PC-3 (cell line): Measurements from ENCODE around the gene BAIAP3. TPM values are rescaled to one million over a fixed set of nuclear protein-coding genes. Genes with fewer than 3 reads are reported as not detected.

Source experiments
- ATAC-seq: fragments of 200-7000 bp; cut with Tn5 transposase; 2 replicates; pipeline ENCODE4 v1.9.1; 2020; ENCODE audit warnings: mild to moderate bottlenecking, moderate library complexity
- BruUV-seq: library from RNA; stranded (reverse); fragments of 400-500 nt; replicated peaks from 2 replicates; lab custom pipeline; 2021; lab: Mats Ljungman, UMichigan
- CTCF ChIA-PET: fragments of 300-600 bp; sonication (Branson Sonifier 250); formaldehyde crosslinking; loops from one replicate; lab custom pipeline; 2022; ENCODE audit warnings: antibody characterized with exemption; lab: Charles Lee
- POLR2A ChIA-PET: fragments of 300-600 bp; sonication (Branson Sonifier 250); formaldehyde crosslinking; loops from one replicate; lab custom pipeline; 2022; ENCODE audit warnings: antibody characterized with exemption; ENCODE audit not compliant: unreplicated experiment; lab: Charles Lee
- DNase-seq: peaks from one replicate; pipeline ENCODE4 v3.0.0-alpha.2; 2015
- H2AFZ ChIP-seq: fragments of 300-600 bp; sonication (generic); 2 replicates; pipeline ENCODE4 v1.6.0; 2016; ENCODE audit warnings: antibody characterized with exemption, low read length
- H3F3A ChIP-seq: fragments of 300-600 bp; sonication (generic); one replicate; pipeline ENCODE4 v1.6.0; 2017; ENCODE audit warnings: antibody characterized with exemption, low read length, control low read depth, mild to moderate bottlenecking; ENCODE audit not compliant: unreplicated experiment
- H3K27ac ChIP-seq: fragments of 300-600 bp; sonication (generic); 2 replicates; pipeline ENCODE4 v1.5.1; 2016; ENCODE audit warnings: mild to moderate bottlenecking, low read length
- H3K27me3 ChIP-seq: fragments of 300-600 bp; sonication (generic); 2 replicates; pipeline ENCODE4 v1.6.1; 2016; ENCODE audit warnings: low read length, mixed read lengths
- H3K36me3 ChIP-seq: fragments of 300-600 bp; sonication (generic); 2 replicates; pipeline ENCODE4 v1.6.1; 2016; ENCODE audit warnings: low read depth, mixed run types, low read length, mixed read lengths
- H3K4me1 ChIP-seq: fragments of 300-600 bp; sonication (generic); 2 replicates; pipeline ENCODE4 v1.5.1; 2016; ENCODE audit warnings: low read length; ENCODE audit not compliant: insufficient read depth
- H3K4me2 ChIP-seq: fragments of 300-600 bp; sonication (generic); 2 replicates; pipeline ENCODE4 v1.6.0; 2016; ENCODE audit warnings: low read length
- H3K4me3 ChIP-seq: fragments of 300-600 bp; sonication (generic); 2 replicates; pipeline ENCODE4 v1.5.1; 2016; ENCODE audit warnings: mild to moderate bottlenecking, low read length, mixed read lengths
- H3K79me2 ChIP-seq: fragments of 300-600 bp; sonication (generic); 2 replicates; pipeline ENCODE4 v1.6.1; 2017; ENCODE audit warnings: low read length, mixed read lengths
- H3K9ac ChIP-seq: fragments of 300-600 bp; sonication (generic); 2 replicates; pipeline ENCODE4 v1.6.0; 2016; ENCODE audit warnings: mild to moderate bottlenecking, low read length
- H3K9me2 ChIP-seq: fragments of 300-600 bp; sonication (generic); replicated peaks from 2 replicates; pipeline ENCODE4 v1.6.1; 2016; ENCODE audit warnings: mixed run types, low read length, mixed read lengths
- H3K9me3 ChIP-seq: fragments of 300-600 bp; sonication (generic); 2 replicates; pipeline ENCODE4 v1.6.1; 2016; ENCODE audit warnings: low read length, mixed read lengths
- H4K20me1 ChIP-seq: fragments of 300-600 bp; sonication (generic); 2 replicates; pipeline ENCODE4 v1.6.1; 2016; ENCODE audit warnings: low read length, mixed read lengths
- EZH2 ChIP-seq: fragments of 300-600 bp; sonication (generic); IDR thresholded peaks from one replicate; pipeline ENCODE4 v1.6.1; 2017; ENCODE audit warnings: antibody characterized with exemption, mild to moderate bottlenecking, low read length; ENCODE audit not compliant: unreplicated experiment
- EZH2phosphoT487 ChIP-seq: fragments of 300-600 bp; sonication (generic); IDR thresholded peaks from 2 replicates; pipeline ENCODE4 v1.6.1; 2018; ENCODE audit warnings: mild to moderate bottlenecking, antibody characterized with exemption, low read length, borderline replicate concordance
- intact Hi-C: fragments of 100-400 bp; cut with micrococcal nuclease; formaldehyde crosslinking; loops from 2 replicates; pipeline ENCODE4 v1.9.0; 2023
- total RNA-seq: library from RNA; depleted of rRNA; stranded (reverse); fragments of >200 nt; gene quantifications from 2 replicates; pipeline ENCODE4 v1.2.3, GENCODE V29; 2014
- TF ChIP-seq, protein P1 (sequence below): fragments of 300-600 bp; sonication (generic); conservative IDR thresholded peaks from 2 replicates; pipeline ENCODE4 v1.5.1; 2017; ENCODE audit warnings: antibody characterized with exemption, low read depth, mild to moderate bottlenecking, low read length

The BAIAP3 gene
- total RNA-seq, 1 experiment from 2014 or later, result 13.1 TPM

DNA sequence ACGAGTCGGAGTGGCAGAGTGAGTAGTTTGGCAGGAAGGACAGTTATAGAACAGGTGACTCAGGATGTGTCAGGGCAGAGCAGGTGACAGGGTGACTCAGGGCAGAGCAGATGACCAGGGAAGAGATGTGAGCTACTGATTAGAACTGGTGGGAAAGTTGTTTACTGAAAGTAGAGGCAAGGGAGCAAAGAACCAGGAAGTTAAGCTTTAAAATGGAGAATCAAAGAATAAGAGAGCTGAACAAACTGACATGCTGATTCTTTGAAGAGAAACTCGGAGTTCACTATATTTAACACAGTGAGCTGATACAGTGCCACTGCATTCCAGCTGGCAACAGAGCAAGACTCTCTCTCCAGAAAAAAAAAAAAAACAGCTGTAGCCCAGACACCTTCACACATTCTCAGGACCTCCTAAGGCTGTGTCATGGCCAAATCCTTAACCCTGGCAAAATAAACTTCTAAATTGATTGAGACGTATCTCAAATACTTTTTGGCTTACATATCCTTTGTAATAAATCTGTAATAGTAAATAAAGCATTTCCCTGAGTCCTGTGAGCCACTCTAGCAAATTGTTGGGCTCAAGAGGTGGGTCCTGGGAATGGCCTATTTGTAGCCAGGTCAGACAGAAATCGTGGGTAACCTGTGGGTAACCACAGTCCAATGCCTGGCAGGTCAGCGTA, 36.3 kb upstream of the BAIAP3 start:
- Histone ChIP-seq H3F3A (no peaks in the 10 kb centered on the region), H3K9ac (peak overlapping the region; percentile 88), H3K9me3 (no peaks in the 10 kb centered on the region), H4K20me1 (no peaks in the 10 kb centered on the region), H3K4me1 (peaks cover 15% of the 10 kb centered on the region), H3K4me2 (peak overlapping the region; percentile 65), H3K36me3 (no peaks in the 10 kb centered on the region), H3K9me2 (no peaks in the 10 kb centered on the region), H3K4me3 (no peak overlapping the region; the same call in 1 of the 2 replicates), H2AFZ (peak overlapping the region; percentile 19; the same call in 1 of the 2 replicates), H3K79me2 (no peaks in the 10 kb centered on the region), H3K27me3 (no peaks in the 10 kb centered on the region), H3K27ac (peak overlapping the region; percentile 99)
- DNase-seq, result peak; percentile 92
- TSS peak; percentile 98 for BruUV-seq
- intact Hi-C loops, result no loop called here
- ATAC-seq, result peak; percentile 94
- POLR2A ChIA-PET, result interaction anchor here (0.6 kb wide), 1 partner anchor 486 kb away, joined by 6 read pairs; the partner anchor contains the start of gene NUBP2
- no peak for TF ChIP-seq EZH2phosphoT487
- TF ChIP-seq EZH2, result no peak
- TF ChIP-seq, protein P1, sequence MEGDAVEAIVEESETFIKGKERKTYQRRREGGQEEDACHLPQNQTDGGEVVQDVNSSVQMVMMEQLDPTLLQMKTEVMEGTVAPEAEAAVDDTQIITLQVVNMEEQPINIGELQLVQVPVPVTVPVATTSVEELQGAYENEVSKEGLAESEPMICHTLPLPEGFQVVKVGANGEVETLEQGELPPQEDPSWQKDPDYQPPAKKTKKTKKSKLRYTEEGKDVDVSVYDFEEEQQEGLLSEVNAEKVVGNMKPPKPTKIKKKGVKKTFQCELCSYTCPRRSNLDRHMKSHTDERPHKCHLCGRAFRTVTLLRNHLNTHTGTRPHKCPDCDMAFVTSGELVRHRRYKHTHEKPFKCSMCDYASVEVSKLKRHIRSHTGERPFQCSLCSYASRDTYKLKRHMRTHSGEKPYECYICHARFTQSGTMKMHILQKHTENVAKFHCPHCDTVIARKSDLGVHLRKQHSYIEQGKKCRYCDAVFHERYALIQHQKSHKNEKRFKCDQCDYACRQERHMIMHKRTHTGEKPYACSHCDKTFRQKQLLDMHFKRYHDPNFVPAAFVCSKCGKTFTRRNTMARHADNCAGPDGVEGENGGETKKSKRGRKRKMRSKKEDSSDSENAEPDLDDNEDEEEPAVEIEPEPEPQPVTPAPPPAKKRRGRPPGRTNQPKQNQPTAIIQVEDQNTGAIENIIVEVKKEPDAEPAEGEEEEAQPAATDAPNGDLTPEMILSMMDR, result no peak
- CTCF ChIA-PET, result interaction anchor here (0.5 kb wide), 1 partner anchor 34 kb away, joined by 7 read pairs; no protein-coding TSS in a partner anchor

DNA sequence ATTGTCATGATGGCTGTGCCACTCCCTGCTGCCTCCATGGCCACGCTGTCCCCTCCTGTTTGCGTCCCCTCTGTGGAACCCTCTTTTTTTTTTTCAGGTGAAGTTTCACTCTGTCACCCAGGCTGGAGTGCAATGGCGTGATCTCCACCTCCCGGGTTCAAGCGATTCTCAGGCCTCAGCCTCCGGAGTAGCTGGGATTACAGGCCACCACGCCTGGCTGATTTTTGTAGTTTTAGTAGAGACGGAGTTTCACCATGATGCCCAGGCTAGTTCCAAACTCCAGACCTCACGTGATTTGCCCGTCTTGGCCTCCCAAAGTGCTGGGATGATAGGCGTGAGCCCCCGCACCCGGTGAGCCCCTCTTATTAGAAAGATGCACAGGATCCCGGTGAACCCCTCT, 35.0 kb upstream of the BAIAP3 start:
- no peak for DNase-seq
- H3K9me3 ChIP-seq, result no peaks in the 10 kb centered on the region
- intact Hi-C loops, result no loop called here
- H3K9me2 ChIP-seq, result no peaks in the 10 kb centered on the region
- ChIA-PET CTCF (no interaction called here), POLR2A (no interaction called here)
- H3K36me3 ChIP-seq, result no peaks in the 10 kb centered on the region
- H3K9ac ChIP-seq, result no peak overlapping the region
- TF ChIP-seq, protein P1, result no peak
- H3F3A ChIP-seq, result no peaks in the 10 kb centered on the region
- BruUV-seq, result no TSS peak
- peaks cover 20% of the 10 kb centered on the region for H3K4me1 ChIP-seq
- peak overlapping the region; percentile 99 for H3K27ac ChIP-seq
- no peak overlapping the region for H3K4me3 ChIP-seq
- no peak for ATAC-seq
- H3K4me2 ChIP-seq, result no peak overlapping the region
- no peaks in the 10 kb centered on the region for H3K79me2 ChIP-seq
- H3K27me3 ChIP-seq, result no peaks in the 10 kb centered on the region
- no peak overlapping the region for H2AFZ ChIP-seq
- no peaks in the 10 kb centered on the region for H4K20me1 ChIP-seq
